Activated T-helper 2 cell treated with anti-CD3 and anti-CD28 coated beads, Interferon-gamma antibody, Interleukin-2, Interleukin-4, amounts not matched to agents 10 μg/mL and 5 μg/mL and 100 μg/mL, durations not matched to agents 14 hours and 24 hours and 36 hours (primary cell): ENCODE results near the gene TXNDC5. TPM values are rescaled to one million over a fixed set of nuclear protein-coding genes. Genes with fewer than 3 reads are reported as not detected.

Experiments used
- DNase-seq: peaks from one replicate; pipeline ENCODE4 v3.0.0; 2021; ENCODE audit warnings: low spot score
- H3K27ac Mint-ChIP-seq: one replicate; pipeline ENCODE4 v1.8.0; 2021; ENCODE audit warnings: mixed read lengths
- H3K27me3 Mint-ChIP-seq: one replicate; pipeline ENCODE4 v1.8.0; 2021; ENCODE audit warnings: low read depth, mixed read lengths
- H3K36me3 Mint-ChIP-seq: one replicate; pipeline ENCODE4 v1.8.0; 2021; ENCODE audit warnings: low read depth, mixed read lengths
- H3K4me1 Mint-ChIP-seq: one replicate; pipeline ENCODE4 v1.8.0; 2021; ENCODE audit warnings: low read depth, mixed read lengths
- H3K4me3 Mint-ChIP-seq: one replicate; pipeline ENCODE4 v1.8.0; 2021; ENCODE audit warnings: low read depth, mild to moderate bottlenecking, moderate library complexity, mixed read lengths
- H3K9me3 Mint-ChIP-seq: one replicate; pipeline ENCODE4 v1.8.0; 2021; ENCODE audit warnings: mixed read lengths
- intact Hi-C: fragments of 100-400 bp; cut with micrococcal nuclease; formaldehyde crosslinking; loops from one replicate; pipeline ENCODE4 v1.15.1; 2023
- total RNA-seq: library from RNA; stranded (reverse); gene quantifications from 2 replicates; pipeline ENCODE4 v1.2.3, GENCODE V29; 2022

Gene TXNDC5
- total RNA-seq, 1 donor from 2014 or later = 113 TPM

DNA sequence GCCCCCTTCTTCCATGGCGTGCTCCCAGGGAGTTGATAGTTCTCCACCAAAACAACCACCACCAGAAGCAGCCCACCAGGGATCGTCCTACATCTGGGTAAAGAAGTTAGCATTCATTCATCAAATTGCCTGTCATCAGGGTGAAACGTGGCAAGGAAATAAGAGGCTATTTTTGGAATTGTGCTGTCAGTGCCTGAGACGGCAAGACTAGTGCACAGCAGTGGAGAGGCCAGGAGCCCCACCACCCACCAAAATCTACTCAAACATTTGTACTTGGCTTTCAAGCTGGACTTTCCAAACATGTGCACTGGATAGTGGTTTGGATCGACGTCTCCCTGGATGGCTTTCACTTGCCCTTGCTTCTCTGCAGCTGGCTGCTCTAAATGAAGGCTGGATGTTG, 44.8 kb downstream of the TXNDC5 start:
- Mint-ChIP-seq H3K27ac (no peak overlapping the region), H3K27me3 (no peaks in the 10 kb centered on the region), H3K4me1 (no peaks in the 10 kb centered on the region), H3K9me3 (no peaks in the 10 kb centered on the region), H3K36me3 (no peaks in the 10 kb centered on the region), H3K4me3 (no peak overlapping the region)
- intact Hi-C loops = no loop called here
- no peak for DNase-seq

DNA sequence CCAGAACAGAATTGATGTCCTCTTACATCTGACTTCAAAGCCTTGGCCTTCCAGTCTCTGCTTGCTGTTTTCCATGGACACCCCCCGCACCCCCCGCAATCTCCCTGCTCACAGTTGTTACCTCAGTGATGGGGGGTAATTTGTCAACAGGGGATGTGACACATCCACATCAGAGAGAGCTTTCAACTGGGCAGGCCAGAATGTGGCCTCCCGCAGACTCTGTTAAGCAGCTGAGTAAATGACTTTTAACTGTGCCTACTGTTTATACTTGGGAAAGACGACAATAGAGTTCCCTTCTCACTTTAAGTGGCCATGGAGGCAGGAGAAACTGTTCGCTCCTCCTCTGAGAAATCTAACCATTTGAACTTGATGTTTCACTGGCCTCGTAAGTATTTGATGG, 51.0 kb downstream of the TXNDC5 start:
- intact Hi-C loops = no loop called here
- Mint-ChIP-seq H3K36me3 (no peaks in the 10 kb centered on the region), H3K9me3 (no peaks in the 10 kb centered on the region), H3K27ac (no peak overlapping the region), H3K4me1 (no peaks in the 10 kb centered on the region), H3K4me3 (no peak overlapping the region), H3K27me3 (no peaks in the 10 kb centered on the region)
- no peak for DNase-seq

DNA sequence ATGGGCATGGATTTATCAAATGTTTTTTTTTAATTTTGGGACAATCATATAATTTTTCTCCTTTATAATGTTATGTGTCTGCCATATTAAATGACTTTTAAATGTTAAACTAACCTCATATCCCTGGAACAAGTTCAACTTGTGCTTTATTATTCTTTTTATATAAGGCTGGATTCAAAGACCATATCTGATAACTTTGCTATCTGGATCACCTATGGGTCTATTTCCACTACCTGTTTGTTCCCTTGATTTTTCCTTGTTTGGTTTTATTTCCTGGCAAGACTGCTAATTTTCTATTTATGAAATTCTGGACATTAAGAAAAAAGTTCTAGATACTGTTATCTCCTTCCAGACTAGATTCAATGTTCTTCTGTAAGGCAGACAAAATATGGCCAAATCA, 58.8 kb downstream of the TXNDC5 start:
- no peak overlapping the region for H3K4me3 Mint-ChIP-seq
- DNase-seq = no peak
- H3K36me3 Mint-ChIP-seq = no peaks in the 10 kb centered on the region
- H3K4me1 Mint-ChIP-seq = no peaks in the 10 kb centered on the region
- no peak overlapping the region for H3K27ac Mint-ChIP-seq
- intact Hi-C loops = no loop called here
- H3K9me3 Mint-ChIP-seq = peaks cover 11% of the 10 kb centered on the region
- no peaks in the 10 kb centered on the region for H3K27me3 Mint-ChIP-seq

DNA sequence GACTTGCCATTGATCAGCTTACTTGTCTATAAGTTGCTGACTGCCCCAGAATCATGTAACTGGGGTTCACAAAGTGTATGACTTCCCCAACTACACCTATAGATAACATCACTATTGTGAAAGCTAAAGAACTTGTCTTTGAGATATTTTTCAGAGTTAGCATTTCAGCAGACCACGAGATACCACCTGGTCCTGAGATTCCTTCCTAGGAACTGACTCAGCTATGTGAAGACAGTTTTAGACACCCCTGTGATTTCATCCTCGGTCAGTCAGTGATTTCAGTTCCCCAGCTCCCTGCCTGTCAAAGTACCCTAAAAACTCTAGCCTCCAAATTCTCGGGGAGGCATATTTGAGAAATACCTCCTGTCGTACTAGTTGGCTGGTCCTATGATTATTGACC, 62.4 kb downstream of the TXNDC5 start:
- no peak for DNase-seq
- Mint-ChIP-seq H3K27me3 (peaks cover 3% of the 10 kb centered on the region), H3K4me1 (no peaks in the 10 kb centered on the region), H3K36me3 (no peaks in the 10 kb centered on the region), H3K27ac (no peak overlapping the region), H3K9me3 (peaks cover 11% of the 10 kb centered on the region), H3K4me3 (no peak overlapping the region)
- intact Hi-C loops = no loop called here

DNA sequence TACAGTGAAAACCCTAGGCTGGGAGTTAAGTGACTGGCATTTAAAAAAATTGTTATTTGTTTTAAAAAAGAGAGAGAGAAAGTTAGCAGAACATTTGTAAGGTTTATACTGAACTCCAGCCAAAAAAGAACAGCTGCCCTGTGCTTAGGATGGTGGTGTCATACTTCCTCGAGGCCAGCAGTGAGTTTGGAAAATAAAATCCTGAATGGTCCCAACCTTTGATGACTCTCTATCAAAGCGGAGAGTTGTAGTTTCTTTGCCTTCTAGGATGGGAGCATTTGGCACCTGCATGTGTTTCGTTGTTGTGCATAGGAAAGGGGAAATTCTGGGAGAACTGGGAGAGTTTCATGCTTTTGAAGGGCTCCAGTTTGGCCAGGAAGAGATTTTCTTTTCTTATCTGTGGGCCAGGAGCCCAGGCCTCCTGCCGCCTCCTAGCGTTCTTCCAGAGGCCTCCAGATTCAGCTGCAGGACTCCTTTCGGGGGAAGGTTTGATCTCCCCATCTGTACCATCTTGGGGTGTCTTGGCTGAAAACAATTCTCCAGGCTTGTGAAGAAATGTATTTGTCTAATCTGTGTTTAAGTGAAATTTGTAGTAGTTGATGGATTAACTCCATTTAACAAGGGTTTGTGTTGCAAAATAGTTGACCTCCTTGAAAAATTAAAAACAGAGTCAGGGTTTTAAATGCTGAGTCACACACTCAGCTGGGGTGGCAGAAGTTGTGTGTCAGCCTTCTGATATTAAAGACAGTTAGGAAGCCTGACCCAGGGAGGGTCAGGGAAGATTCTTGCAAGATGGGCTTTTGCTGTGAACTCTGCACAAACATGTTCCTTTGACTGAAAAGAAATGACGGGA, 63.4 kb downstream of the TXNDC5 start:
- no peak overlapping the region for H3K4me3 Mint-ChIP-seq
- no peaks in the 10 kb centered on the region for H3K36me3 Mint-ChIP-seq
- H3K9me3 Mint-ChIP-seq = peaks cover 11% of the 10 kb centered on the region
- no peak overlapping the region for H3K27ac Mint-ChIP-seq
- no peak for DNase-seq
- no peaks in the 10 kb centered on the region for H3K4me1 Mint-ChIP-seq
- peaks cover 3% of the 10 kb centered on the region for H3K27me3 Mint-ChIP-seq
- intact Hi-C loops = no loop called here

DNA sequence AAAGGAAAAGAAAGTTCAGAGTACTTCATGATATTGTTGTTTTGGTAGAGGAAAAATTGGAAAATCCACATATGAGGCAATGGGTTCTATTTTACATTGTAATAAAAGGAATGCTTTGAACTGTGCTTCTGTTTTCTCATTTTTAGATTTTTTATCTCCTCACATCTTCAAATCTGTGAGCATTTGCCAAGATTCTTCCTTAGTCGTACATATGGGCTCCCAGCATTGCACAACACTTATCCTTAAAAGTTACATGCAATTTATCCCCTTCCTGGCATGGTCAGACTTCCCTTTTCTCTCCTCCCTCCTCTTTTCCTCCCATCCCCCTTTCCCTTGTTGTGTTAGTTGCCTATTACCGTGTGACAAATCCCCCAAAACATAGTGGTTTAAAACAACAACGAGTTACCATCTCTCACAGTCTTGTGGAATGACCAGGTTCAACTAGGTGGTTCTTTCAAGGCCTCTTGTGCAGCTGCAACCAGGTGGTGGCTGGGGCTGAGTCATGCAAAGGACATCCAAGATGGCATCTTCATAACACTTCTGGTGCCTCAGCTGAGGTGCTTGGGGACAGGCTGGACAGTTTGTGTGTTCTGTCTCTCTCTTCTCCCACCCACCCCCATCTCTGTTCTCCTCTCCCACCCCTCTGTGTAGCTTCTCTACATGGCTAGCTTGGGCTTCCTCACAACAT, 68.7 kb downstream of the TXNDC5 start:
- Mint-ChIP-seq H3K27me3 (peaks cover 3% of the 10 kb centered on the region), H3K4me1 (no peaks in the 10 kb centered on the region), H3K36me3 (no peaks in the 10 kb centered on the region), H3K4me3 (no peak overlapping the region), H3K9me3 (no peaks in the 10 kb centered on the region), H3K27ac (no peak overlapping the region)
- intact Hi-C loops = no loop called here
- no peak for DNase-seq

DNA sequence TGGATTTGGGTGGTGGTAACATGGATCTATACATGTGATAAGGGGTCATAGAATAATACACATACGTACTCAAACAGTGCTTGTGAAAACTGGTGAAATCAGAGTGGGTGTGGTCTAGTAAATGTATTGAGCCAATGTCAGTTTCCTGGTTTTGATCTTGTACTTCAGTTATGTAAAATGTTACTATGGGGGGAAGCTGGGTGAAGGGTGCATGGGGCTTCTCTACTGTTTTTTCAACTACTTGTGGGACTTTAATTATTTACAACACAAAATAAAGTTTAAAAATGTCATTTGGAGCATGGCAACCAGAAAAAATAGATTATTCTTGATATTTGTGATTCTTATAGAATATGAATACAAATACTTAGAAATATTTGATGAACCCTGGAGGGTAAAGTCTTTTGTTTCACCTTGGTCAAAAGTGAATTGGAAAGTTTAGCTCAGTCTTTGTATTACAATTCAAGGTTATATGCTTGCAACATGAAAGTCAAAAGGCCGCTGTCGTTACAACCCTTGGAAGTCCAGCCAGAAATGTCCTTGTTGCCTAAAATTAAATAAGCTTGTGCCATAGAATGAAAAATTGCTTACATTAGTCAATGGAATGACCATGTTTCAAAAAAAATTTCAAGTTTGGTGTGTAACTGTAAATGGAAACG, 74.1 kb downstream of the TXNDC5 start:
- Mint-ChIP-seq H3K27me3 (no peaks in the 10 kb centered on the region), H3K9me3 (no peaks in the 10 kb centered on the region), H3K27ac (no peak overlapping the region), H3K4me1 (no peaks in the 10 kb centered on the region), H3K36me3 (no peaks in the 10 kb centered on the region), H3K4me3 (no peak overlapping the region)
- intact Hi-C loops = no loop called here
- DNase-seq = no peak

DNA sequence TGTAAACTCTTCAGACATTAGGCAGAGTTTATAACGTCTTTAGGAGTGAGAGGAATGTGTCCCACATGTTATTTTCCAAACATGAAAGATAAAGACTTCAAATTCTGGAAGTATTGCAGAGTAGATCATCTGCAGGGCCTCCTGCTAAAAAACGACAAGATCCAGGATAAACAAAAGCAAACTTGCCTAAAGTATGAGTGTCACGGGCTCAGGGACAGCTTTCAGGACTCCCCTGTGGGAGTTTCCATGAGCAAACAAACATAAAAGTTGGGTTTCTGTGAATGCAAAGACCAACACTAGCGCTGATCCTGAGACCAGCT, 76.9 kb downstream of the TXNDC5 start:
- Mint-ChIP-seq H3K4me1 (no peaks in the 10 kb centered on the region), H3K27me3 (no peaks in the 10 kb centered on the region), H3K4me3 (no peak overlapping the region), H3K27ac (no peak overlapping the region), H3K36me3 (no peaks in the 10 kb centered on the region), H3K9me3 (no peaks in the 10 kb centered on the region)
- intact Hi-C loops = no loop called here
- no peak for DNase-seq

DNA sequence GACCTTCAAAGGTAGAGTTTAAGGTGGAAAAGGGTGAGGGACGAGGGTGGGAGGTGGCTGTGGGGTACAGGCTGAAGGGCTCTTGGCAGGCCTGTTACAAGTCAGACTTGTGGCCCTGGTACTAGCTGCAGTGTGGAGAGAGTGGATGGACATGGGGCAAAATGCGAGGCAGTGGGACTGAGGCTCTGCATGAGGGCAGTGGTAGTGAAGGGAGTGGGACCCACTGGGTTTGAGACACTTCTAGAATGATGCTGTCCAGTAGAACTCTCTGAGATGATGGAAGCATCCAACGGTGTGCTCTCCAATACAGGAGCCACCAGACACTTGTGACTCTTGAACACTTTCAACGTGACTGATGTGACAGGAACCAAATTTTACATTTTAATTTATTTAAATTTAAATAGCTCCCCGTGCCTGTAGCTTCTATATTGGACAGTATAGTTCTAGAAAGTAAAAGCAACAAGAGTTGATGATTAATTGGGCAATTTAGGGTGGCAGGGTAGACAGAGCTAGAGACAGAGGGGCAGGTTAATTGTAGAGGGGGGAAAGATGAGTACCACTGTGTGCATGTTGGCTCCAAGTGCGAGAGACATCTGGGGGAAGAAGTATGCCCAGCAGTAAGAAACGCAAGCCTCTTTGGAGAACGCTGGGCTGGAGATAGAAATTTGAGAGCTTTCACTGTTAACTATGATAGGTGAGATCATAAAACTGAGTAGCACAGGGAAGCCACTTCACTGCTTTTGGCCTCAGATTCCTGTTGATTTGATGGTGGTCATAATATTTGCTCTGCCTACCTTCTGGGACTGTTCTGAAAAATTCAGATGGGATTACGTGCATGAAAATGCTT, 77.5 kb downstream of the TXNDC5 start:
- DNase-seq = no peak
- H3K4me1 Mint-ChIP-seq = no peaks in the 10 kb centered on the region
- no peaks in the 10 kb centered on the region for H3K9me3 Mint-ChIP-seq

More for the DNA sequence above, 77.5 kb downstream of the TXNDC5 start:
- no peak overlapping the region for H3K4me3 Mint-ChIP-seq
- H3K36me3 Mint-ChIP-seq = no peaks in the 10 kb centered on the region
- H3K27me3 Mint-ChIP-seq = no peaks in the 10 kb centered on the region
- no peak overlapping the region for H3K27ac Mint-ChIP-seq
- intact Hi-C loops = no loop called here

Other genes with a start within 250 kb of the TXNDC5 start
- gene BMP6, start 184.7 kb downstream of the TXNDC5 start, total RNA-seq = 0.78 and 1.1 TPM in 2 replicates
- 21.2 and 25.4 TPM in 2 replicates for gene BLOC1S5, start 153.6 kb upstream of the TXNDC5 start, total RNA-seq
- gene EEF1E1, start 191.8 kb upstream of the TXNDC5 start, total RNA-seq = 83.1 and 87.3 TPM in 2 replicates